Activated CD8-positive, alpha-beta T cell treated with anti-CD3 and anti-CD28 coated beads, Interleukin-2, amount 10 ng/mL, durations not matched to agents 7 days and 5 days (primary cell): ENCODE measurements around the gene LRRC63. TPM values are rescaled to one million over a fixed set of nuclear protein-coding genes. Genes with fewer than 3 reads are reported as not detected.
"Not testable (repeated sequence)": the region's sequence is repeated elsewhere in the genome, so short reads cannot be mapped to it uniquely, and the experiment has no call there.

Source experiments
- ATAC-seq: fragments of 150-1000 bp; cut with Tn5 transposase; one replicate; pipeline ENCODE4 v1.10.0; 2021; ENCODE audit warnings: moderate library complexity
- CTCF ChIA-PET: fragments of 350-600 bp; sonication (Branson Sonifier 250); formaldehyde crosslinking; loops from one replicate; lab custom pipeline; 2021; ENCODE audit warnings: antibody characterized with exemption; lab: Charles Lee
- POLR2A ChIA-PET: fragments of 350-600 bp; sonication (Branson Sonifier 250); formaldehyde crosslinking; loops from one replicate; lab custom pipeline; 2021; ENCODE audit warnings: antibody characterized with exemption; lab: Charles Lee
- DNase-seq: peaks from one replicate; pipeline ENCODE4 v3.0.0-alpha.2; 2020
- H3K27ac Mint-ChIP-seq: one replicate; pipeline ENCODE4 v1.8.0; 2021; ENCODE audit warnings: mild to moderate bottlenecking, mixed read lengths
- H3K27me3 Mint-ChIP-seq: one replicate; pipeline ENCODE4 v1.8.0; 2021; ENCODE audit warnings: low read depth, mixed read lengths
- H3K36me3 Mint-ChIP-seq: one replicate; pipeline ENCODE4 v1.8.0; 2021; ENCODE audit warnings: low read depth, mixed read lengths
- H3K4me1 Mint-ChIP-seq: one replicate; pipeline ENCODE4 v1.8.0; 2021; ENCODE audit warnings: low read depth, mixed read lengths
- H3K4me3 Mint-ChIP-seq: one replicate; pipeline ENCODE4 v1.8.0; 2021; ENCODE audit warnings: mild to moderate bottlenecking, mixed read lengths
- H3K9me3 Mint-ChIP-seq: one replicate; pipeline ENCODE4 v1.8.0; 2022; ENCODE audit warnings: mixed read lengths; ENCODE audit not compliant: insufficient read depth
- total RNA-seq, 2 experiments: library from RNA; stranded (reverse); gene quantifications; one replicate each; pipeline ENCODE4 v1.2.3, GENCODE V29; 2021

The LRRC63 gene, protein sequence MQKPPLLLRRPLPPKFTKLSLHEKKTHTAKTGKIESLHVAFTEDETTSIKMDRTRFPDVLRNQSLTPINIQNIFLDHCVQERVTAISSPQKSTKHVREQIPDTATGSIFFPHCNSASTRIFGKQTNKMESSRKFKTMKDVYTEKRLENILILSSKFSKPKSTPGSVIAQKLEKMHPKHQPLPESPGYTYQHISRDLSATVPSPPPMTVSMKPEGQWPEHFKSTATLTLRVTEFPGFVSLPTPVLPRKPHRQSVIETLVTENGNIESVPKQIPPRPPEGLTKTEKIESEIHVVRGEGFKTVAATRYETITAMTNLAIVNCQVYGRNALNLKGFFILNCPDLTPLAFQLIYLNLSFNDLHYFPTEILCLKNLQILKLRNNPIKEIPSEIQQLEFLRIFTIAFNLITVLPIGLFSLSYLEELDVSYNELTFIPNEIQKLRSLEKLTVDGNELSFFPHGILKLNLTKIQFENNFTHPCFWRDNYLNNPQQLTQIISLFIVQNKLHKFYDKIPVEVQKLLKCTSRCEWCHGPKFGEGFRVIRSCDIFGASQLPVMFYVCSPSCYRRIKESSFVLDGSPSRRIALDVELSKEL
- 1 to 10 TPM; 1.7 to 2.2 TPM for total RNA-seq

DNA sequence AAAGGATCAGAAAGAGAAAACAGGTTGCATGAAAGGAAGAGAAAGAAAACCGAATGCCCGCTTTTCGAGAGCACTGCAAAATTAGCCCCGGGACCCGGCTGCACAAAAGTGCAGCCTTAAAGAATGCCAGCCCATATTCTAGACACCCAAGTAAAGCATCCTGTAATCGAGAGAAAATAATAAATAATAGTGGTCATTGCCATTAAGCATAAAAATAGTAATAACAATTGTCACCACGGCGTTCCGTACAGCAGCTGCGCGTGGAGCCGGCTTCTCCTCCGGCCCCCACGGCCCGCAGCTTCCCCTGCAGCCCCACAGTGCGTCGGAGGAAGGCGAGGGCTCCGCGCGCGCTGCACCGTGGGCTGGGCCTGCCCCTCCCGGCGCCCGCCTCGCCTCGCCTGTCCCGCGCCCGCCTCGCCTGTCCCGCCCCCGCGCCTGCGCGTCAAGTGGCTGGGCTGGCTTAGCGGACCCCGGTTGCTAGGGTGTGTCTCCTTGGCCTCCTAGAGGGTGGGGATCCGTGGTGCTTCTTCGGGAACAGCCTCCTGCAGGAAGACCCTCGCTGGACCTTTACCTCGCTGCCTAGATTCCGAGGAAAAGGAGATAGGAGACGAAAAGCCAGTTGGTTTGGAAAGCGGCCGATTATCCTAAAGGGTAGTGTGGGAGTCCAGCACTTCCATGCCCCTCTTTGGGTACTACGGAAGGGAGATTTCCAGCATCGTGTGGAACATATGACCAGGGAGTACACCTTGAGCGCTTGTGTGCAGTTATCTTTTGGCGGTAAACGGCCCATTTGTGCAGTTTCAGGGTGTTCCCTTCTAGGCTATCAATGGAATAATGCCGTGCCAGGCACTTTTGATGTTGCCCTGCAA, at the start of gene LRRC63:
TSS of gene LRRC63 (plus strand) at position 446 of the 869 bp plus-strand sequence. CDS start 1,107 bp downstream, outside the sequence.
- POLR2A ChIA-PET: interaction anchor here (0.9 to 2.1 kb wide), 9 partner anchors 9 to 109 kb away, joined by 3 to 20 read pairs (median 5); partner anchors contain the start of gene LCP1
- H3K27ac Mint-ChIP-seq: peak within 1 kb of the TSS; percentile 93
- no peaks in the 10 kb centered on the region for H3K9me3 Mint-ChIP-seq
- H3K4me1 Mint-ChIP-seq: peaks cover 41% of the 10 kb centered on the region
- H3K4me3 Mint-ChIP-seq: peak within 1 kb of the TSS; percentile 88
- CTCF ChIA-PET: interaction anchor here (0.7 to 2.2 kb wide), 13 partner anchors 12 to 110 kb away, joined by 4 to 12 read pairs (median 6); partner anchors contain the start of gene LCP1
- DNase-seq (peak; percentile 90), ATAC-seq (peak; percentile 99)
- H3K27me3 Mint-ChIP-seq: no peaks in the 10 kb centered on the region
- H3K36me3 Mint-ChIP-seq: peaks cover 9% of the 10 kb centered on the region

DNA sequence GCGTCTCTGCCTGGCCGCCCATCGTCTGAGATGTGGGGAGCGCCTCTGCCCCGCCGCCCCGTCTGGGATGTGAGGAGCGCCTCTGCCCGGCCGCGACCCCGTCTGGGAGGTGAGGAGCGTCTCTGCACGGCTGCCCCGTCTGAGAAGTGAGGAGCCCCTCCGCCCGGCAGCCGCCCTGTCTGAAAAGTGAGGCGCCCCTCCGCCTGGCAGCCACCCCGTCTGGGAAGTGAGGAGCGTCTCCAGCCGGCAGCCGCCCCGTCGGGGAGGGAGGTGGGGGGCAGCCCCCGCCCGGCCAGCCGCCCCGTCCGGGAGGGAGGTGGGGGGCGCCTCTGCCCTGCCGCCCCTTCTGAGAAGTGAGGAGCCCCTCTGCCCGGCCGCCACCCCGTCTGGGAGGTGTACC, 49.0 kb upstream of the LRRC63 start:
- H3K27me3 Mint-ChIP-seq, H3K4me3 Mint-ChIP-seq, H3K9me3 Mint-ChIP-seq, ATAC-seq, DNase-seq: not testable (repeated sequence)
- POLR2A ChIA-PET: interaction anchor here (1.2 to 1.6 kb wide), 3 partner anchors 10 to 19 kb away, joined by 3 to 9 read pairs (median 3); partner anchors contain the start of gene LCP1
- CTCF ChIA-PET: interaction anchor here (1.3 to 9.3 kb wide), 3 partner anchors 9 to 40 kb away, joined by 5 to 161 read pairs (median 37); no protein-coding TSS in a partner anchor
- Mint-ChIP-seq H3K4me1 (peaks cover 82% of the 10 kb centered on the region), H3K36me3 (peaks cover 76% of the 10 kb centered on the region), H3K27ac (peak overlapping the region; percentile 40)

DNA sequence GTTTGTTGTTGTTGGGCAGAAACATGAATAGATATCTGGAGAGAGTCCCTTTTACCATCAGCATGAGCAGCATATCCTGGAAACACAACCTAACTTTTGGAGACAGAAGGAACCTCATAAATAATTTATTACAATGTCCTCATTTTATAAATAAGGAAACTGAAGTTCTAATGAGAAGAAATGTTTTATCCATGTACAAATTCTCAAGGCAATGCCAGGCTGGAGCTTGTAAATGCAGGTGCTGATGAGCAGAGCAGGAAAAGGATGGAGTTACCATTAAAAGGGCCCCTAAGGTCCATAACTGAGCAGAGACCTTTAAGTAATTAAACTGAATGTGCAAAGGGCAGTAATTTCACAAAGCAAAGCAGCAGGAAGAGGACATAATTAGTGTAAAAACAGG, 47.1 kb upstream of the LRRC63 start:
- Mint-ChIP-seq H3K9me3 (no peaks in the 10 kb centered on the region), H3K27ac (peak overlapping the region; percentile 81), H3K36me3 (peaks cover 74% of the 10 kb centered on the region), H3K27me3 (no peaks in the 10 kb centered on the region), H3K4me3 (peak overlapping the region; percentile 56), H3K4me1 (peaks cover 85% of the 10 kb centered on the region)
- ChIA-PET POLR2A (interaction anchor here (1.2 to 10.4 kb wide), 2 partner anchors 12 to 17 kb away, joined by 3 to 172 read pairs; partner anchors contain the start of gene LCP1), CTCF (interaction anchor here (1.3 to 1.8 kb wide), 3 partner anchors 10 to 125 kb away, joined by 3 to 7 read pairs (median 5); no protein-coding TSS in a partner anchor)
- ATAC-seq (no peak), DNase-seq (no peak)

DNA sequence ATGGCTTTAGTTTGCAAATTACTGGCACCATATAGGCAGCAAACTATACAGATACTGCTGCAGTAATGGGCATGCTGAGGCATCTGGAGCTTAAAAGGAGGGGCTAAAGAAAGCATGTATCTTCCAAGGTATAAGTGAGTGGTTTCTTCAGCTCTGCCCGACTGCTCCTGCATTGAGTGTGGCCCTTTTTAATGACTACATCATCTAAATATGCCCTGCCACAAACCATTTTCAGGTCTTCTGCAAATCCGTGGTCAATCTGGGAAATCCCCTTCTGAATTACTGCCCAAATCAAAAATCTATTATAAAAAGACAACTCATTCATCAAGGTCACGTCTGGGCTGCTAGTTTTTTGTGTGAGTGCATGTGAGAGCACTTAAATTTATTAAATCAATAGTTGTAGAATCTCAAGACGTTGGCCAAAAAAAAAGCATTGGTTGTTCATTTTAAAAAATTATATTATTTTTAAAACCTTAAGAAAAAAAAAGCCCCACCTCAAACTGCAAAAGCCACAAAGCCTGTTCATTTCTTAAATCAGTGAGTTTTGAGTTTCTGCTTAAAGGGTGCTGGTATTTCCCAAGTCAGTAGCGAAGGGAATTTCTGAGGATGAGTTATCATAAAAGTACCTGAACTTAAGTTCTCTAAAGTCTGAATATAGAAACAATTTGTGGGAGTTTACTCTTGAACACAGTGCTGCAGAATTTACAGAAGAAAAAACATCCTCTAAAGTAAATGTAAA, 46.1 kb upstream of the LRRC63 start:
- ATAC-seq (peak; percentile 53), DNase-seq (no peak)
- Mint-ChIP-seq H3K4me3 (peak overlapping the region; percentile 37), H3K27ac (peak overlapping the region; percentile 74), H3K27me3 (no peaks in the 10 kb centered on the region), H3K9me3 (no peaks in the 10 kb centered on the region), H3K4me1 (peaks cover 85% of the 10 kb centered on the region), H3K36me3 (peaks cover 74% of the 10 kb centered on the region)
- POLR2A ChIA-PET: interaction anchor here (1.2 to 10.4 kb wide), 2 partner anchors 11 to 16 kb away, joined by 3 to 172 read pairs; partner anchors contain the start of gene LCP1
- CTCF ChIA-PET: interaction anchor here (1.7 to 4.3 kb wide), 4 partner anchors 11 to 156 kb away, joined by 5 to 21 read pairs (median 10); no protein-coding TSS in a partner anchor

DNA sequence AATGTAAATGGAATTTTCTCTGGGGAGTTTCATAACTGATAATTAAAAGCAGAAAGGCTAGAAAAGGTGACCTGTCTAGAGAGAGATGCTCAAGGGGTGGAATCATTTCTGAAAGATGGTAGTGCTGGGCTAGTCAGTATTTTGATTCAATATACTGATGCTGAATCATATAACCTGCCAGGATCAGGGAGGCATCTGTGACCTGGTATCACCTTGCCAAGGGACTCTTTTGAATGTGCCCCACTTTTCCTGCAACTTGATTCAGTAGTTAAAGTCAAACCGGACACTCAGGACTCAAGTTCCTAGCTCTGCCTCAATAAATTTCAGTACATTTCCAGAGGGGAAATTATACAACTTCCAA, 45.5 kb upstream of the LRRC63 start:
- Mint-ChIP-seq H3K9me3 (no peaks in the 10 kb centered on the region), H3K27me3 (no peaks in the 10 kb centered on the region), H3K4me3 (peak overlapping the region; percentile 37), H3K36me3 (peaks cover 78% of the 10 kb centered on the region), H3K4me1 (peaks cover 86% of the 10 kb centered on the region), H3K27ac (peak overlapping the region; percentile 74)
- CTCF ChIA-PET: interaction anchor here (2.8 to 4.3 kb wide), 3 partner anchors 11 to 155 kb away, joined by 14 to 21 read pairs (median 14); no protein-coding TSS in a partner anchor
- DNase-seq: no peak
- POLR2A ChIA-PET: interaction anchor here (10.4 kb wide), 1 partner anchor 15 kb away, joined by 172 read pairs; the partner anchor contains the start of gene LCP1
- ATAC-seq: no peak

DNA sequence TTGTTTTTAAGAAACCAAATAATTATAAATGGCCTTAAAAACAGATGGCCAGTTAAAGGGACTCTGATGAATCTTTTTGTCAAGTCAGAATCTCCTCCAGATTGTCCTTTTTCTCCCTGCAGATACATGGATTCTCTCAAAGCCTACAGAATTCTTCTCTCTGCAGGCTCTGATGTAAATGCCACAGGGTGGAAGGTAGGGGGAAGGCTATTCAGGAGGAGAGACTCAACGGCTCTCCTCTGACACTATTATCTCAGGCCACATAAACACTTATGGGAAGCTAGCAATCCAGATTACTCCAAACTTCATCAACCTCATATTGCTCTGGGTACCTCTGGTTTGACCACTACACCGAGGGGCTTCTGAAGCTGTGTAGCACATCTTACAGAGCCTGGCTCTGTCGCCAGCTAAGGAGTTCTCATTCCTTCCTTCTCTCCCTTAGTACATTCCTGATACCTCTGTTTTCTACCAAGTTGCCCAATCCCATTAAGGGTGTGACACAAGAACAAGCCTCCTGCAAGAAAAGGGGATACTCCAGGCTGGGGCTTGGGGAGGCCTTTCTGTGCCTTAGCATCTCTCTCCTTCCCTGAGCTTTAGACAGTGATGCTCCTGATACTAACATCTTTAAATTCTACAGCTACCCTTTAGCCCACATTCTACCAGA, 44.6 kb upstream of the LRRC63 start:
- CTCF ChIA-PET: interaction anchor here (0.9 to 10.9 kb wide), 10 partner anchors 9 to 154 kb away, joined by 3 to 161 read pairs (median 12); partner anchors contain the start of genes LCP1 and LRRC63
- Mint-ChIP-seq H3K9me3 (no peaks in the 10 kb centered on the region), H3K4me3 (peak overlapping the region; percentile 74), H3K36me3 (peaks cover 78% of the 10 kb centered on the region), H3K27me3 (no peaks in the 10 kb centered on the region), H3K4me1 (peaks cover 87% of the 10 kb centered on the region), H3K27ac (peak overlapping the region; percentile 65)
- POLR2A ChIA-PET: interaction anchor here (2.2 to 10.4 kb wide), 2 partner anchors 10 to 14 kb away, joined by 19 to 172 read pairs; partner anchors contain the start of gene LCP1
- ATAC-seq (no peak), DNase-seq (no peak)

DNA sequence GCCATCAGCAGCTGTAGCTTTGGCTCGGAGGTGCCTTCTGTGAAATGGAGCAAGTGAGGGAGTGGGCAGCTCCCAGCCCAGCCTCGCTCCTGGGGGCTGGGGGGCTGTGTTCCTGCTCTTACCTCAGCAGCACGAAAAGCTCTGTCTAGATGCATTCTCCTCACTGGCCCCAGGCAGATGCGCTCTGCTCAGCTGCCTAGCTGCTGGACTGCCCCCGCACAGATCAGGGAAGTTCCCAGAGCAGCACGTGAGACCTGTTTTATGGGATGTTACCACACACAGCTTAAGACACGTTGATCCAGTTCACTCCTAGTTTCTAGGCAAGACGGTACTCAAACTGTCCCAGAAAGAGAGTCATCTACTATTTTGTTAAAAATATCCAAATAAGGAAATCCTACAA, 43.4 kb upstream of the LRRC63 start:
- ChIA-PET CTCF (interaction anchor here (0.9 to 10.9 kb wide), 13 partner anchors 9 to 153 kb away, joined by 3 to 161 read pairs (median 8); partner anchors contain the start of genes LCP1 and LRRC63), POLR2A (interaction anchor here (1.0 to 10.4 kb wide), 3 partner anchors 9 to 13 kb away, joined by 3 to 172 read pairs (median 19); partner anchors contain the start of gene LCP1)
- Mint-ChIP-seq H3K27me3 (no peaks in the 10 kb centered on the region), H3K4me1 (peaks cover 93% of the 10 kb centered on the region), H3K27ac (peak overlapping the region; percentile 91), H3K9me3 (no peaks in the 10 kb centered on the region), H3K36me3 (peaks cover 83% of the 10 kb centered on the region), H3K4me3 (peak overlapping the region; percentile 74)
- ATAC-seq (peak; percentile 15), DNase-seq (no peak)

DNA sequence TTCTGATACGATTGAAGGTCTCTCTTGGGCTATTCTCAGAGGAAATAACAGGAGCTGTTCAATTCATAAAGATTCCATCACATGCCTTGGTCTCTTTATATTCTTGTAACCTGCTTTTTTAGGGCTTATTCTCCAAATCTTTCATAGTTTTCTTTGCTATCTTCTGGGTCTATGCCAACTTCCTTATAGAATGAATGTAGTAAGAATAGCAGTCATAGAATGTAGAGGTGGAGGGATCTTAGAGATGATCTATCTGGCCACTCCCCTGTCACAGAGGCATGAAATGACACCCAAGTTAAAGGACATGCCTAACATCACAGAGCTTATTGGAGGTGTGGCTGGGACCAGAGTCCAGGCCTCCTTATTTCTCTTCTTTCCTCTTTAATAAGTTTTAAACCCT, 42.9 kb upstream of the LRRC63 start:
- H3K4me1 Mint-ChIP-seq: peaks cover 95% of the 10 kb centered on the region
- ChIA-PET CTCF (interaction anchor here (0.9 to 10.9 kb wide), 13 partner anchors 8 to 152 kb away, joined by 3 to 161 read pairs (median 11); partner anchors contain the start of gene LRRC63), POLR2A (interaction anchor here (1.0 to 10.4 kb wide), 3 partner anchors 8 to 12 kb away, joined by 3 to 172 read pairs (median 19); partner anchors contain the start of gene LCP1)
- peak overlapping the region; percentile 74 for H3K4me3 Mint-ChIP-seq
- ATAC-seq (no peak), DNase-seq (no peak)
- no peaks in the 10 kb centered on the region for H3K9me3 Mint-ChIP-seq
- H3K36me3 Mint-ChIP-seq: peaks cover 85% of the 10 kb centered on the region
- H3K27me3 Mint-ChIP-seq: no peaks in the 10 kb centered on the region
- peak overlapping the region; percentile 91 for H3K27ac Mint-ChIP-seq

DNA sequence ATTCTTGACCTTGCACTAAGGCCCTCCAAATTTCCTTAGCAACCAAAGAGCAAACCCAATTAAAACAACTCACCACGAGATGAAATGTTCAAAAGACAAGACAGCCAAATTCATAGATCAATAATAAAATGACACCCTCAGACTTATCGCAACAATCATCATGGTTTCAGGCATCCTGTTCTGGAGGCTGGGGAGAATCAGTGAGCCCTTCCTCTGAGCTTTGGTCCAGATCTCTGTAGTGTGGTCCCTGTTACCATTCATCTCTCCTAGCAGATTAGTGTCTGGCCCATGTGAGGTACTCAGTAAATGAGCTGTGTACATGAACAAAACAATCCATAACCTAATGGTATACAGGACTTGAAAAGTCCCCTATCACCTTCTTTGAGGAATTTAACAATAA, 42.0 kb upstream of the LRRC63 start:
- ChIA-PET CTCF (interaction anchor here (1.0 to 10.9 kb wide), 10 partner anchors 7 to 126 kb away, joined by 3 to 161 read pairs (median 12); partner anchors contain the start of genes LCP1 and LRRC63), POLR2A (interaction anchor here (0.8 to 10.4 kb wide), 3 partner anchors 8 to 11 kb away, joined by 5 to 172 read pairs (median 5); partner anchors contain the start of gene LCP1)
- peak overlapping the region; percentile 91 for H3K27ac Mint-ChIP-seq
- H3K36me3 Mint-ChIP-seq: peaks cover 86% of the 10 kb centered on the region
- H3K4me3 Mint-ChIP-seq: peak overlapping the region; percentile 74
- H3K9me3 Mint-ChIP-seq: no peaks in the 10 kb centered on the region
- no peaks in the 10 kb centered on the region for H3K27me3 Mint-ChIP-seq
- DNase-seq: no peak
- peaks cover 95% of the 10 kb centered on the region for H3K4me1 Mint-ChIP-seq
- peak; percentile 8 for ATAC-seq
